GM21529 (cell line): Measurements from ENCODE around the gene GUCY1B1.

Experiments
- ATAC-seq: cut with Tn5 transposase; IDR thresholded peaks from one replicate; pipeline ENCODE4 v1.9.1; 2021; ENCODE audit not compliant: unreplicated experiment

The GUCY1B1 gene

DNA sequence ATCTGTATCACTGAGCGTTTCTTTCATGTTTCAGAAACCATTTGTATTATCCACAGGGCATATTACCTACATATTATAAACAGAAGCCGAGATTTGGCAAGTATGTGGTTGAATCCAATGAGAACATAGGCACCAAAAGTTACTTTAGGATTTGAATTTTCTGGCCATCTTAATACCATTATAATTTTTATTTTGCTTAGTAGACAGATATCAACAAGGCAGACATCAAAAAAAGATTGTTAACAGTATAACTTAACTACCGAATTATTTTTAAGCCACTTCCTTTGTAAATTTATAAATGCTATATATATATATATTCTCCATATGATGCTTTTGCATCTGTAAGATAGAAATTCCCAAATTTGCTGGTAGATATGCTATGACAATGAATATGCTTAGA is 2.2 kb downstream of the GUCY1B1 start:
- ATAC-seq: no peak

DNA sequence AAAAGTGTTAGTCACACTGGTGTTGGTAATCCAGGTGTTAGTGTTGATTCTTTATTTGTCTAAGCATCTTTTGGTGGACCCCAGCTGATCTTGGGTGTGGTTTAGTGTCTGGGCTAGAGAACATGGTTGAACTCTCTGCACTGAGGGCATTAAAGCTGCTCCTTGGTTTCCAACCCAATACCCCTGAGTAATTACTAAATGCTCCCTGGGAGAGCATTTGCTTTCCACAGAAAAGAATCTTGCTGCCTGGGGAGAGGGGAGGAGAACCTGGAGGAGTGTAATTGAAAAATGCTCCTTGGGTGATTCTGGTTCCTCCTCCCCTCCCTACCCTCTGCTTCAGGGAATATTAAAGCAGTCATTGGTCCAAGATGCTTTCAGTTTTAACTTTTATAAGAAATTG is 3.1 kb downstream of the GUCY1B1 start:
- no peak for ATAC-seq

DNA sequence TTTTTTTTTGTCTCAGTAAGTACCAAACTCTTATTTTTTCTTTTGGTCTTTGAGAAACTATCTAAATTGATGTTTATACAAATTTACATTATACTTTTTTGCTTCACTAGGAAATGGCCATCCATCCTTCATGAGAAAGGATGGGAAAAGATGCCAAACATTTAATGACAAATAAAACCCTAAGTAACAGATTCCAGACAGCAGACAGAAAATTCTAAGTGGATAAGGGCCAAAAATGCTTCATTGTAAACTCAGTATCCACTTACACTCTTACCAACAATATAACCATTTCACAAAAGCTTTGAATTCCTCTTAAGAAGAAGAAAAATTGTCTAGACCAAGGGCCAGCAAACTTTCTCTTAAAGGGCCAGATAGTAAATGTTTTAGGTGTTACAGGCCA is 3.5 kb downstream of the GUCY1B1 start:
- no peak for ATAC-seq

DNA sequence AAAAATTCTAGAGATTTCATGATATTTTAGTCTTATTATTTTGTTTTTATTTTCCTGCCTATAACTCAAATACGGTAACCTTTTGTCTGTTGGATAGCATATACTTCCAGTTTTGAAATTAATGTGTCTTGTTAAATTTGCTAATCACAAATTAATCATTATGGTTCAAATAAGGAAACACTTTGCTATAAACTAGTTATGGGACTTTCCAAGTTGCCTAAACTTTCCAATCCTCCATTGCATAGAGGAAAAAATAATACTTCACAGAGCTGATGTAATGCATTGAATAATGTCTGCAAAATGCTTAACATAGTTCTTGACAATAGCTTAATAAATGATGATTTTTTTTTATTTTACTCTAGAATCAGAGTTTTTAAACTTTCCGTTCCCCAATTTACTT is 4.7 kb downstream of the GUCY1B1 start:
- no peak for ATAC-seq

DNA sequence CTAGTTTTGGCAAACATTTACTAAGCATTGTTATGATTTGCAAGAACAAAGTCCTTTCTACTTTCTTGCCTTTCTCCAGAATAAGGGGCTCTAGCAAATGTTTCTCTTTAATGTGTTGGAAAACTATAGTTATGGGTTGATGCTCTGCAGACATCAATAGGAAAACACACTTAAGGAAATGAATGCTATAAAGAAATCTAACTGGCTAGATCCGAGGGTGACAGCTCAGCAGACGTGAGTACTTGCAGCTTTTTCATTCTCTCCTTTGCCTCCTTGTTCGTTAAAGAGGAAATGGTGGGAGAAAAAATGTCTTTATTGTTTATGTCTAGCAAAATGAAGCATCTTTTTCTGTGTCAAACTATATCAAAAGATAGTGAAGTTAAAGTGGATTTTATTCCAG is 6.3 kb downstream of the GUCY1B1 start:
- no peak for ATAC-seq

DNA sequence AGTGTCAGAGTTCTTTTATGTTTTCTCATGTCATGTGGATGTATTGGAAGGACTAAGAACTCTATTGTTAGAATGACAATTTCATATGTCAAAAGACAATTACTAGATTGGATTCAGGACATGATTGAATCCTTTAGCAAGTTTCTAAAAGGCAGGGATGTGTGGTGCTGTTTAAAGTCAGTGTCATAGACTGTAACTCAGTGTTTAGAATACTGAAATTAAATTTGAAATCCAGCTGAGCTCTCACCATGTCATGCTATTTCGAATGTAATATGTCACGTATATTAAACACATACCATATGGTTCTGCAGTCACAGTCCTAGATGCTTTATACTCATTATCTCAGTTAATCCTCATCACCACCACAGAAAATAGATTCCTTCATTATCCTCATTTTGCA is 7.8 kb downstream of the GUCY1B1 start:
- ATAC-seq: no peak

DNA sequence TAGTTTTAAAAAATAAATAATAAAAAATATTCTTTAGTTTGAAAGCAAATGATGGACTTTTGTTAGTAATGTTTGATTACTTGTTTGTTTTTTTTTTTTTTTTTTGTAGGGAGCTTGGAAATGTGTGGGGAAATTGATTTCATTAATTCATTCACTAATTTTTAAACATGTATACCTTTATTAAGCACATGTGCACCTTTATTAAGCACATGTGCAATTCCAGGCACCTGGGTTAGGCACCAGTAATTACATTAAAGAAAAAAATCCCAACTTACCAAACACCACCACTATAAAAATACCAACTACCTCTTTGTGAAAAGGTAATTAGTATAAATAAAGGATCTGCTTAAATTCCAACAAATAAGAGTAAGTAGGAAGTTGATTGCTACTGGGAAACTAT is 9.5 kb downstream of the GUCY1B1 start:
- no peak for ATAC-seq

DNA sequence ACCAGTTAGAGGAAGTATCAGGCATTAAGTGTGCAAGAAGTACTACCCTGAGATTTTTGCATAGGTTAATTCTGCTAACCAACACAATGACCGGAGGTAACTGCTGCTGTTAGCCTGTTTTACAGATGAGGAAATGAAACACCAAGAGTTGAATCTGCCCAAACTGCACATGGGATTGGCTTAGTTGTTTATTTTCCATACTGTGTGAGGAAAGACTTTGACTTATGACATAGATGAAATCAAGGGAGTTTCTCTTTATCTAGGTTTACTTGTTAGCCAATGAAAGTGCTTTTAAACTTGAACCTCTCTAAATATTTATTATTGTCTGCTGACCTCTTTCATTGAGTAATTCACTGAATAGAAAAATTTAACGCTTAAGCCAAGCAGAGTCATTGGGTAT is 10.3 kb downstream of the GUCY1B1 start:
- no peak for ATAC-seq

DNA sequence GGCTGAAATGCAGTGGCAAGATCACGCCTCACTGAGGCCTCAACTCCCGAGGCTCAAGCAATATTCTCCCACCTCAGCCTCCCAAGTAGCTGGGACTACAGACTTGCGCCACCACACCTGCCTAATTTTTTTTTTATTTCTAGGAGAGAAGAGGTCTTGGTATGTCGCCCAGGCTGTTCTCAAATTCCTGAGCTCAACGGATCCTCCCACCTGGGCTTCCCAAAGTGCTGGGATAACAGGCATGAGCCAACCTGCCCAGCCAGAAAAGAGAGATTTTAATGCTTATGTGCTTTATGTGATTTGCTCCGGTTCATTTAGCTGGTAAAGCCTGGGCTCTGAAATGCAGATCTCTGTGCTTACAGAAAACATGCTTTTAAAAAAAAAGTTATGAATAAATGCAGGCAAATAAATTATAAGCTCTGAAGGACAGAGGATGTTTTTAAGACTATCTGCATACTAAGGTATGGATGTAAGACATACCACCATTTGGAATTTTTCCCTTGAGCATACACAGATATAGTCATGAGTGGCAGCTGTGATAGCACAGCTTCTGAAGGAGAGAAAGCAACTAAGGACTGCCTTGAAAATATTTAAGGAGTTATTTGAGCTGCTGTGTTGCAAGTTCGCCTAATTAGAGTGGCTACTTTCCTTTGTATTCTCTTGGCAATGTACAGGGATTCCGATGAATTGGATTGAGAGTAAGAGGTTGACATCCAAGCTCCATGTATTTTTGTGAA is 13.8 kb downstream of the GUCY1B1 start:
- ATAC-seq: no peak

DNA sequence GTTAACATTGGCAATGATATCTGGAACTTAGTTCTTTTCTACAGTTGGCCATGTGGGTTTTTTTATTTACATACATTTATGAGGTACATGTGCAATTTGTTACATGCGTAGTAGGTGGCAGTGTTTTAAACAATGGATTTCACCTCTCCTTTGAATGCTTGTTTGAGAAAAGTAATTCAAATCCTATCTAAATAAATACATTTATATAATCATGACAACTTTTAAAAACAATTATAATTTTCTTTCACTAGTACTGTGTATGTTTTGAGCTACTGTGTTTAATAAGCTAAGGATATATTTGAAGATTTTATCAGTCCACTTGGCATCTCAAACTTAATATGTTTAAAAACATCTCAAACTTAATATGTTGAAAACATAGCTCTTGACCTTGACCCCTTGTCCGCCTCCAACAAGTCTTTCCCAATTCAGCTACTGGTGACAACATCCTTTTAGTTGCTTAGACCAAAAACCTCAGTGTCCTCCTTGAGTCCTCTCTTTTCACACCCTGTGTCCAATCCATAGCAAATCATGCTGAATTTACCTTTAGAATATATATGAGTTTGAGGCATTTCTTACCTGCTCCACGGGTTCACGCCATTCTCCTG is 14.5 kb downstream of the GUCY1B1 start:
- ATAC-seq: no peak

DNA sequence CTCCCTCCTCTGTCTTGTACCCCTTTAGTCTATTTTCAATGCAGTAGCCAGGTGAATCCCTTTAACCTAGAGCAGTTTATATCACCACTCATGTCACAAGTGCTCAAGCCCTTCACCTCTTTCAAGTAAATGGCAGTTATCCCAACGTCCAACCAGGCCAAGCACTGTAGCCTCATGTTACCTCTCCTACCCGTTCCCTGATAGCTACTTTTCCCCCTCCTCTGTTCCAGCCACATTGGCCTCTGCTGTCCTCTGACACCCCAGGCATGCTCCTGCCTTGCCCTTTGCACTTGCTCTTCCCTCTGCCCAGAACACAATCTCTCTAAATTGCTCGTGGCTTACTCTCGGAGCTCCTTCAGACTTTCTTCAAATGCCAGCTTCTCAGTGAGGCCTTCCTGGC is 15.2 kb downstream of the GUCY1B1 start:
- ATAC-seq: no peak

DNA sequence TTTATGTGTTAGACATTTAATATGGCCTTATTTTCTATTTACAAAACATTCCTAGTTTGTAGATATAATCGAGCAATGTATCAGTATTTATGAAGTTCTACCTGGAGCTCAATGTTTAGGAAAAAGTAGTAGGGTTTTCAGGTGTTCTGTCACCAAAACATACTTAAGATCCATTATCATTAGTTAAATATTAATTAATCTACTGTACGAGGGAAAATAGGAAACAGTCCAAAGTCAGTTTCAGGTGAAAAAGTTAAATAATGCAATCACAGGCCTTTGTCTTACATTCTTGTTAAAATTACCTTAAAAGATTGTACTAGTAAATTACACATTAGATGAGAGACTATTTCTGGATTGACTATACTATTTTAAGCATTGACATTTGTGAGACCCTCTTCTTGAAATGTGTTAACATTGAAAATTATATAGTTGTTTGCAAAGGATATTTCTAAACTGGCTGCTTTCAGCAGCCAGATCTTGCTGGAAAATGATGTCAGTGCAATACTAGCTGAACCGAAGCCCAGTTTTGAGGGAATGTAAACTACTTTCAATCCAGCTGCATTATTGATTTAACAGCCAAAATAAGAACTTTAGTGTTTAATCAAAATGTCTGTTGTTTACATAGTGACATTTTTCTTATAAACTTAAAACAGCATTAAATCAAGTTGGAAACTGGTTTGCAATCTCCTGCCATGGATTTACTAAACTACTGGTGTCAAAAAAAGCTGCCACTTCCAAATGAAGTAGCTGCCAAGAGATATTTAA is 19.3 kb downstream of the GUCY1B1 start:
- ATAC-seq: no peak

DNA sequence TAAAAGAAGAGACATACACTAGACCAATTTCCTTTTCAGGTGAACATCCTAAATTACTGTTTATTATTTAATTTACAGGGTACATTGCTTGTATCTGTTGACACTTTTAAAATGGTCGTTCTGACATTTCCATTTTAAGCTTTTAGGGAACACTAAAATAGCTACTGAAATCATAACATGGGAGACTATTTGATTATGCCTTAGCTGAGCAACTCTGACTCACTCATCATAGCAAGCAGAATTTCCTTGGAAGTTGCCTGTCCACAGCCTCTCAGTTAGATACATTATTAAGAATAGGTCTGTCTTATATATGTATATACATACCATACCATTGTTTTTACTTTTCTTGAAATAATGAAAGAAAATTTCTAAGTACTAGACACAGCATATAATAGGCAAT is 22.0 kb downstream of the GUCY1B1 start:
- no peak for ATAC-seq

DNA sequence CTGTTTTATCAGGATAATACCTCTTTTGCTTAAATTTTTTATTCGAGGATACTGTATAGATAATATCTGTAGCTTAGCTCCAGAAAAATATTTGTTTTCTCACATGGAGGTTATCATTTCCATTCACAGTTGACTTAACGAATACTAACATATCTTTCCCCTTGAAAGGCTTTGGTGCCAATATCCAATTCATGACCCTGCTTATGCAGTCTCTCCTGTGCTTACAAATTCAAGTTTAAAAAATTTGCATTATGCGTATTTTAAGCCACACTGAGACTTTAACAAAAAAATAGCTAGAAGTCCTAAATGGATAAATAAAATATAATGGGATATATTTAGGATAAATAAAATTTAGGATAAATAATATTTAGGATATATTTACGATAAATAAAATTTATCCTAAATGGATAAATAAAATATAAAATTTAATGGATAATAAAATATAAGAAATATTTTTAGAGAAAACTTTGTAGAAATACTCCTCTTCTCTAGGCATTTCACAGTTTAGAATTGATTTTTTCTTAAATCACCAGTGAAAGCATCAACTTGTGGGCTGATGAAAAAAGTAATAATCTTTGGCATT is 22.5 kb downstream of the GUCY1B1 start:
- no peak for ATAC-seq

DNA sequence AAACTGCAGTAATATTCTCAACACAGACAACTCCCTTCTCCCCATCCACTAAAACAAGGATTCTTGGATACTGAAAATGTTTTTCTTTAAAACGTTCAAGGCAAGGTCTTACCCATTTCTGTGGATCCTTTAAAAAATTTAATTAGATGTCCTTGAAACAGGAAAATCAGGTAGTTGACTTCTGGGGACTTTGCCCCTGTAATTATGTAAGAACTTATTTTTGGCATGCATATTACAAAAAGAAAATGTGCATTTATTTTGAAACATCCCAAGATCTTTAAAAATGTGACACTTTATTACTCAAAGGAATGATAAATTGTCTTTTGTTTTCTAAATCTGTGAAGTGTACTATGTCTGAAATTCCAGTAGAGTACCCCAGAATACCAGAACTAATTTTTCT is 25.8 kb downstream of the GUCY1B1 start:
- no peak for ATAC-seq

DNA sequence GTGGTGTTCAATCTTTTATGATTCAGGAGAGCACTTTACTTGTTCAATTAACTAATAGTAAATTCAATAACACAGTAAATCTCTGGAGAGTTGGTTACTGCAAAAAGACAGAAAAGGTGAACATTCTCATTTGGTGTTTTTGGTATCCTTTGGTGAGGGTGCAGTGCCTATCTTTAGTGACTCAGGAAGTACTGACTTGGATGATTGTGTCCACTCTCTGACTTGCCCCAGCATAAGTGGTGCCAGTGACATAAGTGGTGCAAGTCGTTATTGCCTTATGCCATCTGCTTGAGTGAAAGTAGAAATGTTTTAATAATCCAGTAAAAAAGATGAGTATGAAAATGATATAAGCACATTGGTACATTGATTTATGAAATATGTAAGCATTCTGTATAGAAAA is 27.0 kb downstream of the GUCY1B1 start:
- no peak for ATAC-seq

DNA sequence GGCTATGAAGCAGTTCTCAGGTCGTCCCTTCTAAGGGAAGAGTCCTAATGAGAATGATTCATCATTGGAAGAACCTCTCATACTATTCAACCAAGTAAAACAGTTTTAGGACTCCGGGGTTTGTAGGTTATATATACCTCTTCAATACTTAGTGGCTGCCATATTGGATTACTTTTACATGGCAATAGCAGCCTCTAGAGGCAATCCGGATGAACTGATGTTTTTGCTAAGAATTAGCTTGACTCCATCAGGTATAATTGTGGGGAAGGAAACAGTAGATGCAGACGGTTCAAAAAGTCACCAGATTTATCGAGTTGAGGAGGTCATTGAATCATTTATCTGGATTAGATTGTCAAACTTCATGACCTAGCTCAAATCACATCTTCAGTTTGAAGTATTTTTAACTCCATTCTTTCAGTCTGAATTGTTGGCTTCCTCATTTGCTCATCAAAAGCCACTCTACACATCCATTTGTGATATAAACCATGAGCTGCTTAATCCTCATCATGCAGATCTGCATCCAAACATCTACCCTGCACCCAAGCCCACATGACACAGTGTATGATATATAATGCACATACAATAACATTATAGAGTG is 28.4 kb downstream of the GUCY1B1 start:
- ATAC-seq: peak; percentile 99

DNA sequence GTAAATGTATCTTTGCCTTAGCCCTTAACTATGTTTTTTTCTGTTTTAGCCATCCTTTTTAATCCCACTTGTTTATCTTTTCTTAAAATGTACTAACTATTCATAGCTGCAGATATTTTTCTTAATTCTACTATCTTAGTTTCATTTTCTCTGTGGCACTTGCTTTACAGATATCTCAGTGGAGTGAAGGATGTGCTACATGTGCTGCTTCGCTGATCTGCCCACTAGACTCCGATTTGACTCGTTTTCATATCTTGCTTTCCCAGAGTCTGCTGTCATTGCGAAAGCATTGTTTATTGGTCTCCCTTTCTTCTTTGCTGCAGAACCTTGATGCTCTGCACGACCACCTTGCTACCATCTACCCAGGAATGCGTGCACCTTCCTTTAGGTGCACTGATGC is 30.6 kb downstream of the GUCY1B1 start:
- no peak for ATAC-seq

DNA sequence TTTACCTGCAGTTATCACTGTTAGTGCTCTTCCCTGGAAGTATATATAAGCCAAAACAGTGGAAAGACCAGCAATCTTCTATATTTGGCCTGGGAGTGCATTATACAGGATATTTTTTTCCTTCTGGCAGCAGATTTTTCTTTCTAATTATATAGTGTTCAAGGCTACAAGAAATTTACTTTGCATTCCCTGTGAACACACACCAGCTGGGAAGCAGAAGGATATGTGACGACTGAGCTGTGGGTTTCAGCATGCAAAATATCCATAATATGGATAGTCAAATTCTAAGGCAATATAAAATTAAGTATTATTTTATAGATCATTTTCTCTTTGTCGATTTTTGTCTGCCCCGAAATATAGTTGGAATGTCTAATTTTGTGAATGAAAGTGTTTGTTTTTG is 31.2 kb downstream of the GUCY1B1 start:
- ATAC-seq: no peak

DNA sequence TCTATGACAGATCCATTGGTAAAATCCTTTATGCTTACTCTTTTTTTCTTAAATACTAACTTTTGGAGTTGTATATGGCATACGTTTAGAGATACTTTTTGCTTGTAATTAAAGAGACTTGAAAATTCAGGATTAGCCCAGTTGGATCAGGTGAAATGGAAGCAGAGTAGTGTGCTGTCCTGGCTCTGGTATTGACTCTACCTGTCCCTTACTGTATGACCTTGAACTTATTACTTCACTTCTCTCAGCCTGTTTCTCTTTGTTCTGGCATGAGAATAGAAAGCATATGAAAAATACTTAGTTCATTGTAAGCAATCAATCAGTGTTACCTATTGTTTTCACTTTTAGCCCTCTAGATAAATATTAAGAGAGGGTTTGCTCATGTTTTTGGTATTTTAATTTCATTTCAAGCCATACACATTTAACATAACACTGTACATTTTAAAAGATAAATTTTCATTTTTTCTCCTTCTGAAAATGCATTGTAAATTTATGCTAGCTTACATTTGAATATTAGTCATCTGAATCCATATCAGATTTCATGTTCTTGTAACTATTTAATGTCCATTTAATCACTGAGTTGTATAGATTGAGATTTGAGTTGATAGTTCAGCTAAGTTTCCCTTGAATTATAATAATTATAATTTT is 35.9 kb downstream of the GUCY1B1 start:
- no peak for ATAC-seq

DNA sequence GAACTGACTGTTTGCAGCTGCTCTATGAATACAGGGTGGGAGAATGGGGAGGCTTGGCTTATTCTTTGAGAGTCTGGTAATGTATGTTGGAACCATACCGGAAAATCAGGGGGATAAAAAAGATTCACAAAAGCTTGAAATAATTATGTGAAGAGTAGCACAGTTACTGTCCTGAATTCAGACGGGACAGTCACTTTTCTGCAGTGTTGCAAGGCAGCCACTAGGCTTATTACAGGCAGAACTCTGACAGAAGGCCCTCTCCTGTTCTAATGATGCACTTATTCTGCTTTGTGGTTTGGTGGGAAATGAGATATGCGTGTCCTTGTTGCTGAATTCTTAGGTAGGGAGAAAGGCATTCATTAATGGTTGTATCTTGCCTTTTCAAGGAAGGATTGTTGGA is 37.2 kb downstream of the GUCY1B1 start:
- ATAC-seq: peak; percentile 81
